ENCODE results near the gene GSG1.

GSG1 gene

DNA sequence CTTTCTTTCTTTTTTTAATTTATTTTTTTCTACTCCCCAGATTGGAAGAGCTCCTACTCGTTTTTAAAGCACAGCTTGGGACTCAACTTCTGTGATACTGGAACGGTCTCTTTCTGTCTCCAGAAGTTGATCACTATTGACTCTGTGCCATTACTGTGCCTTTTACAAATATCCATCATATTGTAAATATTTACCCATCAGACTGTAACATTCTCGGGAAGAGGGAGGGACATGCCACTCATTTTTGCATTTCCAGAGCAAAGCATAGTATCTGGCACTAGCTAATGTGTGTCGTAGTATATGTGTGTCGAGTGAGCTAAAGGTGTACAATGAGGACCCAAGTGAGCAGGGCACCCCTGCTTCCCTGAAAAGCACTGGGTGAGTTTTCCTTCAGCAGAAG lies 24.0 kb upstream of the GSG1 start:
- Histone ChIP-seq H3K4me3 (ENCODE audit: low read depth in 1 of 2, low read length in 1 of 2) (no peak overlapping the region), H3K4me1 (ENCODE audit: control insufficient read depth in 1 of 2, insufficient read depth in 1 of 2, low read depth in 1 of 2, low read length in 1 of 2) (no peaks in the 10 kb centered on the region), H3K9me3 (no peaks in the 10 kb centered on the region), H3K36me3 (no peaks in the 10 kb centered on the region), H3K27me3 (no peaks in the 10 kb centered on the region), H3K27ac (no peak overlapping the region)
- TF ChIP-seq, protein P1, sequence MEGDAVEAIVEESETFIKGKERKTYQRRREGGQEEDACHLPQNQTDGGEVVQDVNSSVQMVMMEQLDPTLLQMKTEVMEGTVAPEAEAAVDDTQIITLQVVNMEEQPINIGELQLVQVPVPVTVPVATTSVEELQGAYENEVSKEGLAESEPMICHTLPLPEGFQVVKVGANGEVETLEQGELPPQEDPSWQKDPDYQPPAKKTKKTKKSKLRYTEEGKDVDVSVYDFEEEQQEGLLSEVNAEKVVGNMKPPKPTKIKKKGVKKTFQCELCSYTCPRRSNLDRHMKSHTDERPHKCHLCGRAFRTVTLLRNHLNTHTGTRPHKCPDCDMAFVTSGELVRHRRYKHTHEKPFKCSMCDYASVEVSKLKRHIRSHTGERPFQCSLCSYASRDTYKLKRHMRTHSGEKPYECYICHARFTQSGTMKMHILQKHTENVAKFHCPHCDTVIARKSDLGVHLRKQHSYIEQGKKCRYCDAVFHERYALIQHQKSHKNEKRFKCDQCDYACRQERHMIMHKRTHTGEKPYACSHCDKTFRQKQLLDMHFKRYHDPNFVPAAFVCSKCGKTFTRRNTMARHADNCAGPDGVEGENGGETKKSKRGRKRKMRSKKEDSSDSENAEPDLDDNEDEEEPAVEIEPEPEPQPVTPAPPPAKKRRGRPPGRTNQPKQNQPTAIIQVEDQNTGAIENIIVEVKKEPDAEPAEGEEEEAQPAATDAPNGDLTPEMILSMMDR (IDR thresholded peaks at IDR 0.05), result no peak

DNA sequence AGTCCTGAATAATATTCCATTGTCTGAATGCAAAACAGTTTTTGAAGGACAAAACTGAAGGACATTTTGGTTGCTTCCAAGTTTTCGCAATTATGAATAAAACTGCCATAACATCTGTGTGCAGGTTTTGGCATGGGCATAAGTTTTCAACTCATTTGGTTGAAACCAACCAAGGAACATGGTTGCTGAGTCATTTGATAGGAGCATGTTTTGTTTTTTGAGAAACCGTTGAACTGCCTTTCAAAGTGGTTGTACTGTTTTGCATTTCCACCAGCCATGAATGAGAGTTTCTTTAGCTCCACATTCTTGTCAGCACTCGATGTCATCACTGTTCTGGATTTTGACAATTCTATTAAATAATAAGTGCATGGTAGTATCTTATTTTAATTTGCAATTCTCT lies 23.0 kb upstream of the GSG1 start:
- TF ChIP-seq, protein P1 (IDR thresholded peaks at IDR 0.05), result no peak
- Histone ChIP-seq H3K4me1 (ENCODE audit: control insufficient read depth in 1 of 2, insufficient read depth in 1 of 2, low read depth in 1 of 2, low read length in 1 of 2) (no peaks in the 10 kb centered on the region), H3K27me3 (no peaks in the 10 kb centered on the region), H3K9me3 (no peaks in the 10 kb centered on the region), H3K36me3 (no peaks in the 10 kb centered on the region), H3K27ac (no peak overlapping the region), H3K4me3 (ENCODE audit: low read depth in 1 of 2, low read length in 1 of 2) (no peak overlapping the region)

DNA sequence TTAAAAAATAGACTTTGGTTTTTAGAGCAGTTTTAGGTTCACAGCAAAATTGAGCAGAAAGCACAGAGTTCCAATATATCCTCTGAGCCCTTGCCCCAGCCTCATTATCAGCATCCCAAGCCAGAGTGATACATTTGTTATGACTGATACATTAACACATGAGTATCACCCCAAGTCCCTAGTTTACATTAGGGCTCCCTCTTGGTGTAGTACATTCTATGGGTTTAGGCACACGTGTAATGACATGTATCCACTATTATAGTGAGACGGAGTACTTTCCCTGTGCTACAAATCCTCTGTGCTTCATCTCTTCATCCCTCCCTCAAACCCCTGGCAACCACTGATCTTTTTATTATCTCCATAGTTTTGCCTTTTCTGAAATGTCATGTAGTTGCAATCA lies 22.5 kb upstream of the GSG1 start:
- Histone ChIP-seq H3K4me3 (ENCODE audit: low read depth in 1 of 2, low read length in 1 of 2) (no peak overlapping the region), H3K27ac (no peak overlapping the region), H3K9me3 (no peaks in the 10 kb centered on the region), H3K4me1 (ENCODE audit: control insufficient read depth in 1 of 2, insufficient read depth in 1 of 2, low read depth in 1 of 2, low read length in 1 of 2) (no peaks in the 10 kb centered on the region), H3K36me3 (no peaks in the 10 kb centered on the region), H3K27me3 (no peaks in the 10 kb centered on the region)
- TF ChIP-seq, protein P1 (IDR thresholded peaks at IDR 0.05), result no peak

DNA sequence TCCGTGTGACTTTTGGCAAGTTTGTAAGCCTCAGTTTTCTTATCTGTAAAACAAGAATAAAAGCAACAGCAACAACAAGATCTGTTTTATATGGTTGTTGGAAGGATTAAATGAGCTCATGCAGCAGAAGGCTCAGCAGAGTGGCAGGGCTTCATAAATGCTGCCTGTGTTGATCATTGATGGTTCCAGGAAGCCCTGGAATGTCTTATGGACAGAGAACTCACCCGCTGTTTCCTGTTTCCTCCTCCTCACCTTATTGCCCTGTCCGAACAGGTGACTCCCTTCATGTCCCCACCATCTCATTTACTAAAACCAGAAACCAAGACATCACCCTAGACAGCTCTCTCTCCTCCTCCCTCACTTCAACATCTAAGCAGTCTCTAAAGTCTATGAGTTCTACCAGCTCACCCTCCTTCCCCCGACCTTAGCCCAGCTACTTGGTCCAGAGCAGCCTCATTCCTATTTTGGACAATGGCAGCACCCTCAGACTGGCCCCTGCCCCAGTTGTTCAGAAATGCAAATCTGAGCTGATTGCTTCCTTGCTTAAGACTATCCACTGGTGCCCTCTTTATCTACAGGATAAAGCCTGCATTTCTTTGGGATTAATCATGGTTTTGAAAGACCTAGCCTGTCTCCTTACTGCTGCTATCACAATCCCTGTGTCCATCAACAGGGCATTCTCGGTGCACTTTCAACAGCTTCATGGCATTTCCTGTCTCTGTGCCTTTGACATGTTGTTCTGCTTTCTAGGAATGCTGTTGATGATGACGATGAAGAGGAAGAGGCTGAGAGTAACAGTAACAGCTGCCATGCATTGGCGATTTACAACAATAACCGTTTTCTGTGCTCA lies 21.4 kb upstream of the GSG1 start:
- TF ChIP-seq, protein P1 (IDR thresholded peaks at IDR 0.05), result no peak
- Histone ChIP-seq H3K9me3 (no peaks in the 10 kb centered on the region), H3K4me1 (ENCODE audit: control insufficient read depth in 1 of 2, insufficient read depth in 1 of 2, low read depth in 1 of 2, low read length in 1 of 2) (no peaks in the 10 kb centered on the region), H3K4me3 (ENCODE audit: low read depth in 1 of 2, low read length in 1 of 2) (no peak overlapping the region), H3K36me3 (no peaks in the 10 kb centered on the region), H3K27me3 (no peaks in the 10 kb centered on the region), H3K27ac (no peak overlapping the region)

DNA sequence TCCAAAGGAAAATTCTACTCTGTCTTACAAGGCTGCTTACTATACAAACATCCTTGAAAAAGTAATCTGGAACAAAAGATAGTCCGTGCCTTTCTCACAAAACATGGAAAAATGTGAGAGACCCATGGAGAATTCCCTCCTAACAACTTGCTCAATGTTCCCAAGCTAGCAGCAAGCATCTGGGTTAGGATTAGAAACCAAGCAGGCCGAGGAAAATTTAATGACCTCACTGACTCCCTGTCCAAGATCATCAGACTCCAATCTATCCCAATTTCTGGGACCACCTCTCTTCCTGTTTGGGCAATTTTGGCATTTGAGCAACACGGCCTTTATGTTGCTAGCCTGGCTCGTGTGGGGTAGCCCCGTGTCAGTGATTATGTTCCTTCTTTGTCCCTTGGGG lies 18.1 kb upstream of the GSG1 start:
- H3K4me1 ChIP-seq (ENCODE audit: control insufficient read depth in 1 of 2, insufficient read depth in 1 of 2, low read depth in 1 of 2, low read length in 1 of 2), result no peaks in the 10 kb centered on the region
- TF ChIP-seq, protein P1 (IDR thresholded peaks at IDR 0.05), result no peak
- H3K36me3 ChIP-seq, result no peaks in the 10 kb centered on the region
- H3K4me3 ChIP-seq (ENCODE audit: low read depth in 1 of 2, low read length in 1 of 2), result no peak overlapping the region
- H3K27ac ChIP-seq, result no peak overlapping the region
- H3K9me3 ChIP-seq, result no peaks in the 10 kb centered on the region
- H3K27me3 ChIP-seq, result no peaks in the 10 kb centered on the region

Measured in neutrophil (primary cell).